ENCODE measurements around the gene UGT1A7. TPM values are rescaled to one million over a fixed set of nuclear protein-coding genes. Genes with fewer than 3 reads are reported as not detected.

Gene UGT1A7
- total RNA-seq, 1 donor from 2014 or later = not detected

DNA sequence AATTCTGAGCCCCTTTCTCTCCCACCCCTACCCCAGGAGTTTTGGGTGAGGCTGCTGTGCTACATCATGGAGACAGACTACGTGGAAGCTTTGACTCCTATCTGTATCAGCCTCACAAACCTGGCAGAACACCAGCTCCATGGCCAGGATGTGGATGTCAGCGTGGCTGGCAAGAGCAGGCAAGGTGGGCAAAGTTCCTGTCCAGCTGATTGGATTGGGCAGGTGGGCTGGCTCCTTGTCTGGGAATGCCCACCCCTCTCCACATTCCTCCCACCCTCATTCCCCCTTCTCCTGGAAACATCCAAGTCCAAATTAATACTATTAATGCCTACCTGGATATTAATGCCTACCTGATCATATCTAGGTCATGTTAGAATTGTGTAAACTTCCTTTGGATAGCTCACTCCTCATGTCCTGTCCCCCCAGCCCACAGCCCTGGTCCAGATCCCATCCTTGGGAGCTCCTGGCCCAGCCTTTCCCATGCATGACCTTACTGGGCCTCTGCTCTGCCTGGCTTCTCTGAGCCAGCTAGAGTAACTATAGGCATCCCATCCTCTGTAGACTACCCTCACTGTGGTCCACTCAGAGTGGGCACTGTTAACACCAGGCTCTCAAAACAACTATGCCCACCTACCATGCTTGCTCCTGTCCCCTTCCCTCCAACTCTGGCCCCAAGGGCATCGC lies 120.6 kb downstream of the UGT1A7 start:
- H3K36me3 Mint-ChIP-seq (ENCODE audit: low read depth) = no peaks in the 10 kb centered on the region
- H3K4me1 Mint-ChIP-seq = no peaks in the 10 kb centered on the region
- H3K9me3 Mint-ChIP-seq = peaks cover 4% of the 10 kb centered on the region
- no peak overlapping the region for H3K4me3 Mint-ChIP-seq
- TF ChIP-seq, protein P1, sequence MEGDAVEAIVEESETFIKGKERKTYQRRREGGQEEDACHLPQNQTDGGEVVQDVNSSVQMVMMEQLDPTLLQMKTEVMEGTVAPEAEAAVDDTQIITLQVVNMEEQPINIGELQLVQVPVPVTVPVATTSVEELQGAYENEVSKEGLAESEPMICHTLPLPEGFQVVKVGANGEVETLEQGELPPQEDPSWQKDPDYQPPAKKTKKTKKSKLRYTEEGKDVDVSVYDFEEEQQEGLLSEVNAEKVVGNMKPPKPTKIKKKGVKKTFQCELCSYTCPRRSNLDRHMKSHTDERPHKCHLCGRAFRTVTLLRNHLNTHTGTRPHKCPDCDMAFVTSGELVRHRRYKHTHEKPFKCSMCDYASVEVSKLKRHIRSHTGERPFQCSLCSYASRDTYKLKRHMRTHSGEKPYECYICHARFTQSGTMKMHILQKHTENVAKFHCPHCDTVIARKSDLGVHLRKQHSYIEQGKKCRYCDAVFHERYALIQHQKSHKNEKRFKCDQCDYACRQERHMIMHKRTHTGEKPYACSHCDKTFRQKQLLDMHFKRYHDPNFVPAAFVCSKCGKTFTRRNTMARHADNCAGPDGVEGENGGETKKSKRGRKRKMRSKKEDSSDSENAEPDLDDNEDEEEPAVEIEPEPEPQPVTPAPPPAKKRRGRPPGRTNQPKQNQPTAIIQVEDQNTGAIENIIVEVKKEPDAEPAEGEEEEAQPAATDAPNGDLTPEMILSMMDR (conservative IDR thresholded peaks at IDR 0.05) = no peak
- H3K27ac Mint-ChIP-seq (ENCODE audit: unreplicated experiment) = peak overlapping the region; percentile 47
- DNase-seq (ENCODE audit: low read depth, low spot score) = no peak
- H3K27me3 Mint-ChIP-seq (ENCODE audit: low read depth) = peaks cover 3% of the 10 kb centered on the region

DNA sequence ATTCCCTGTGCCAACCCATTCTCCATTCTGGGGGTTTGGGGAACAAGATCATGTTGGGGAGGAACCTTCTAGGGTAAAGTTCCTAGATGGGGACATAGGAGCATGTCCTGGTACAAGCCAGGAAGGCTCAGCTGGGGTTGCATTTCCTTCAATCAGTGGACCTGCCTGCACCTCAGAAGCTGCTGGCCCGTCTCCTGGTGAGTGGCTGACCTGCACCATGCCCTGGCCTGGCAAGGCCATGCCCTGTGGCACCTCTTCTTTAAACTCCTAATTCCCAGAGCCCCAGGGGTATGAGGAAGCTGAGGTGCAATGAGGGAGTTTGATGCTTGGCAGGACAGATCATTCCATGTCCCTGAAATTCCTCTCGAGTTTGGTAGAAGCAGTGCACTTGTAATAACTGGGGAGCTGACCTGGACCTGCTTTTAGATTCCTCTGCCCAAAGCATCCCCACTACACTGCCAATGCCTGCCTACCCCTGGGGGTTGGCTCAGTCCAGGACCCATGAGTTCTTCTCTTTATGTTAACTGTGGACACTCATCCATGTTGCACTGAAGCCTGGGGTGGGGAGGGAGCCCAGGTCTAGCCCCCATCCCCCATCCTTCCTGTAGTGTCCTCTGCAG lies 121.7 kb downstream of the UGT1A7 start:
- Mint-ChIP-seq H3K9me3 (peaks cover 4% of the 10 kb centered on the region), H3K27me3 (ENCODE audit: low read depth) (peaks cover 3% of the 10 kb centered on the region), H3K27ac (ENCODE audit: unreplicated experiment) (no peak overlapping the region), H3K4me3 (no peak overlapping the region), H3K36me3 (ENCODE audit: low read depth) (no peaks in the 10 kb centered on the region), H3K4me1 (no peaks in the 10 kb centered on the region)
- DNase-seq (ENCODE audit: low read depth, low spot score) = no peak
- TF ChIP-seq, protein P1 (conservative IDR thresholded peaks at IDR 0.05) = no peak

DNA sequence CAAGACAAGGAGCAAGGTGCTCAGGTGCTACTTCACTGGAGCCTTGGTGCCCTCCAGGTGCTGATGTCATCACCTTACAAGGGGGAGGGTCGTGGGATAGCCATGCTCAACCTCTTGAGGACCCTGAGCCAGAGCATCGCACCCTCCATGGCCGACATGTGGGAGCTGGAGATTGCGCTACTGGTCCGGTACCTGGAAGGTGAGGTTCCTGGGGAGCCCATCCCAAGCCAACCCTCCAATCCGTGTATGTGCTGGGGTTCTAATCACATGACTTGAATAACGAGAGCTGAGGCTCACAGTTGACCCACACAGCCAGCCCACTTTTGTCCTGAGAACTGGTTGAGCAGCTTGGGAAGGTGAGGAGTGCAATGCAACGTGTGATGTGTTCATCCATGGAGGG lies 122.3 kb downstream of the UGT1A7 start:
- Mint-ChIP-seq H3K27me3 (ENCODE audit: low read depth) (peaks cover 3% of the 10 kb centered on the region), H3K27ac (ENCODE audit: unreplicated experiment) (no peak overlapping the region), H3K9me3 (peaks cover 4% of the 10 kb centered on the region), H3K4me1 (no peaks in the 10 kb centered on the region), H3K4me3 (no peak overlapping the region), H3K36me3 (ENCODE audit: low read depth) (no peaks in the 10 kb centered on the region)
- DNase-seq (ENCODE audit: low read depth, low spot score) = no peak
- TF ChIP-seq, protein P1 (conservative IDR thresholded peaks at IDR 0.05) = no peak

DNA sequence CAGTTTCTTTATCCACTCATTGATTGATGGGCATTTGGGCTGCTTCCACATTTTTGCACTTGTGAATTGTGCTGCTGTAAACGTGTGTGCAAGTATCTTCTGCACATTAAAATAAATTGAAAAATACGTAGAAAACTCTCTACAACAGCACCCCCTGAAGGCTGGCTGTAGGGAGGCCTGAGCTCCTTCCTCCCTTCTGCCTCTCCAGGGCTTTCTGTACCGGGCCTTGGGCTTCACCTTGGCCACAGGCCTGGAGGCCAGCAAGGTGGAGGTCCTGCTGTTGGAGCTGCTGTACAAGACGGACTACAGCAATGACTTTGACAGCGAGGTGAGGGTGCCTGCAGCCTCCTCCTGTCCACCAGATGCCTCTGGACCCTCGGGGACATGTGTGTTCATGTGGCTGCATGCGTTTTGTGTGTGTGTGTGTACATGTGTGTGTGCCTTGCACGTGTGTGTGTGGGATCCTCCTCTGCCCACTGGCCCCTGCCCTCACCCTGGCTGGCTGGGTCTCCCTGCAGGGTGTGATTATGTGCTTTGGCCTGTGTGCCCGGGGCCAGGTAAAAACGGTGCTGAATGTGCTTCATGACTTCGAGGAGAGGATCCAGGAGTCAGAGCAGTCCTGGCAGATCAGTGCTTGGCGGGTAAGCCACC lies 125.6 kb downstream of the UGT1A7 start:
- Mint-ChIP-seq H3K4me3 (no peak overlapping the region), H3K9me3 (no peaks in the 10 kb centered on the region), H3K27me3 (ENCODE audit: low read depth) (peaks cover 3% of the 10 kb centered on the region), H3K36me3 (ENCODE audit: low read depth) (no peaks in the 10 kb centered on the region), H3K27ac (ENCODE audit: unreplicated experiment) (peak overlapping the region; percentile 12), H3K4me1 (no peaks in the 10 kb centered on the region)
- TF ChIP-seq, protein P1 (conservative IDR thresholded peaks at IDR 0.05) = no peak
- DNase-seq (ENCODE audit: low read depth, low spot score) = no peak

DNA sequence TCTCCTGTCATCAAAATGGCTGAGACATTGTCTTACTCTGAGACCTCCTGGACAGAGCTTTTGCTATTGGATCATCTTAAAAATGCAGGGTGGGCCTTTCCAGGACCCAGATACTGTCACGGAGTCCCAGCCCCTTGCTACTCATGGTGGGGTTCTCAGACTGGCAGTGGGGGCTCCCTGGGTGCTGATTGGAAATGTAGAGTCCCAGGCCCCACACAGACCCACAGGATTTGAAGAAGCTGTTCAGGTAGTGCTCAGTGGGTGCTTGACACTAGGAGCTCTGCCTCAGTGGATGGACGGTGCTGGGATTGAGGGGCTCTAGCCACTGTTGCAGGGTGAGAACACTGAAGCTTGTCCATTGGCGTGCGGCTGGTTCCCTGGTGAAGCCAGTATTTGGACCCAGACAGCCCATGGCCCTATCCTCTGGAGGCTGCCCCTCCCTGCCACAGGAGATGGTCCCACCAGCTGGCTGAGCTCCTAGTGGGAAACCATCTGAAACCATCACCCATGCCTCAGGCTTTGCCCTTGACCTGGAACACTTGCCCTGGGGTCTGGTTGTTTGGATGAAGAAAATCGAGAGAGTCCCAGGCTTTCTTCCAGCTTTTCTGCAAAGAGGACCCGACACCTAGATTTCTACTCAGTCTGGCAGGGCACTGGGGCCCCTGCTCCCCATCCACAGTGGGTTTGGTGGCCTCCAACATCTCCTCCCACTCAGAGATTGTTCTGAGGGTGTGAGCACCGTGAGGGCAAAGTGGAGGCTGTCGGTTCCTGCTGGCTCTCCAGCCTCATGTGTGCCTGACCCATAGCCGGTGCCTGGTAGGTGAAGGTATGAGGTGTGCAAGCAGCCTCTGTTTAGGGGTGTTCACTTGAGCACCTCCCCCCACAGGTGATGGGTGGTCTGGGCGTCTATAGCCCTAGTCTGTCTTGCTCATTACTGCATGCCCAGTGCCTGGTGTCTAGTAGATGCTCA lies 126.5 kb downstream of the UGT1A7 start:
- Mint-ChIP-seq H3K27me3 (ENCODE audit: low read depth) (peaks cover 3% of the 10 kb centered on the region), H3K4me1 (no peaks in the 10 kb centered on the region), H3K9me3 (no peaks in the 10 kb centered on the region), H3K36me3 (ENCODE audit: low read depth) (no peaks in the 10 kb centered on the region), H3K4me3 (no peak overlapping the region), H3K27ac (ENCODE audit: unreplicated experiment) (no peak overlapping the region)
- no peak for DNase-seq (ENCODE audit: low read depth, low spot score)
- TF ChIP-seq, protein P1 (conservative IDR thresholded peaks at IDR 0.05) = no peak
